HG03097 (cell line): ENCODE data around the gene UGT1A1.
"Not testable (repeated sequence)": the region's sequence is repeated elsewhere in the genome, so short reads cannot be mapped to it uniquely, and the experiment has no call there.

Experiments used
- ATAC-seq: cut with Tn5 transposase; IDR thresholded peaks from one replicate; pipeline ENCODE4 v1.9.1; 2021; ENCODE audit not compliant: unreplicated experiment, low FRiP score

Gene UGT1A1

DNA sequence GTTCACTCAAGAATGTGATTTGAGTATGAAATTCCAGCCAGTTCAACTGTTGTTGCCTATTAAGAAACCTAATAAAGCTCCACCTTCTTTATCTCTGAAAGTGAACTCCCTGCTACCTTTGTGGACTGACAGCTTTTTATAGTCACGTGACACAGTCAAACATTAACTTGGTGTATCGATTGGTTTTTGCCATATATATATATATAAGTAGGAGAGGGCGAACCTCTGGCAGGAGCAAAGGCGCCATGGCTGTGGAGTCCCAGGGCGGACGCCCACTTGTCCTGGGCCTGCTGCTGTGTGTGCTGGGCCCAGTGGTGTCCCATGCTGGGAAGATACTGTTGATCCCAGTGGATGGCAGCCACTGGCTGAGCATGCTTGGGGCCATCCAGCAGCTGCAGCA, at the start of gene UGT1A1:
TSS of gene UGT1A1 (plus strand) at position 228 of the 400 bp plus-strand sequence. CDS start at position 246, 18 bp downstream.
- ATAC-seq, result no peak

DNA sequence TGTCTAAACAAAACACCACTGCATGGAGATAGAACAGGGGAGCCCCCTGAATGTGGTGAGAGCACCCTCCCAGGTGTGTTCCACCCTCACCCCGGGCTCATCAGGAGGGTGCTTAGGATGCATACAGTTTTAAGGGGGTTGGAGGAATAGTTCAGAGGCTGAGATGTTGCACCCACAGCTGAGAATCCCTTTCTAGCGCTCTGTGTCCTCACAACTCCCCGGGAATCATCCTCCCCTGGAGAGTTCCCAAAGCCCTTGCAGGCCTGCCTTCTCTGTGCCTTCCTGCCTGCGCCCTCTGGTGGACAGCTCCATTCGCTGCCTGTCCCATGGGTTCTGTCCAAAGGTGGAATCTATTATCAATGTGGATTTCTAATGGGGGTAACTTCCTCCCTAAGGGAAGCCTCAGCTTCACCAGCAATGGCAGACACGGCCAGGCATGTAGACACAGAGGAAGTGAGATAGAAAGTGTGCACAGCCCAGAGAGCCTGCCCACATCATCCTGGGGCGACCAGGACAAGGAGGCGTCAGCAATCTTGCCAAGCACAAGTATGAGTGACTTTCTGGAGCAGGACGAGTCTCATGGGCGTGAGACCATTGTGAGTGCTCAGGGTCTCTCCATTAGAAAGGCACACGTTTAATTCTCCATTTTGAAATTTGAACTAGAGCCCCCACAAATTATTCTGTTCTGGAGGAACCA, 48.6 kb upstream of the UGT1A1 start:
- ATAC-seq, result no peak

DNA sequence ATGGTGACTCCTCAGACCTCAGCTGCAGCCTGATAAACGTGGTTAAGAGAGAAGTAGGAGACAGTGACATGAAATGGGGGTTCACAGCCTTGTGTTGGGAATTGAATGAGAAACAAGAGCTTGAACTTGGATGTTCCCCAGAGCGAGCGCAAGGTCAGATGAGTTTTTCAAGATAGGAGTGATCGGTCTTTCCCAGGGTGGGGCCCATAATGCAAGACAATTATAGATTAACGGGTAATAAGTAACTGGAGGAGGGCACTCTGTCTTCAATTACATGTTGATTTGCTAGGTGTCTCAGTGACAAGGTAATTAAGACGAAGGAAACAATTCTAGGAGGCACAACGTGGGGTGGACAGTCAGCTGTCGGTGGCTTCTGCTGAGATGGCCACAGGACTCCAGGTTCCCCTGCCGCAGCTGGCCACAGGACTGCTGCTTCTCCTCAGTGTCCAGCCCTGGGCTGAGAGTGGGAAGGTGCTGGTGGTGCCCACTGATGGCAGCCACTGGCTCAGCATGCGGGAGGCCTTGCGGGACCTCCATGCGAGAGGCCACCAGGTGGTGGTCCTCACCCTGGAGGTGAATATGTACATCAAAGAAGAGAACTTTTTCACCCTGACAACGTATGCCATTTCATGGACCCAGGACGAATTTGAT, 47.3 kb upstream of the UGT1A1 start, which contains the start of gene UGT1A5:
TSS of gene UGT1A5 (plus strand) at position 297 of the 651 bp plus-strand sequence. CDS start at position 382, 85 bp downstream.
- ATAC-seq, result no peak

DNA sequence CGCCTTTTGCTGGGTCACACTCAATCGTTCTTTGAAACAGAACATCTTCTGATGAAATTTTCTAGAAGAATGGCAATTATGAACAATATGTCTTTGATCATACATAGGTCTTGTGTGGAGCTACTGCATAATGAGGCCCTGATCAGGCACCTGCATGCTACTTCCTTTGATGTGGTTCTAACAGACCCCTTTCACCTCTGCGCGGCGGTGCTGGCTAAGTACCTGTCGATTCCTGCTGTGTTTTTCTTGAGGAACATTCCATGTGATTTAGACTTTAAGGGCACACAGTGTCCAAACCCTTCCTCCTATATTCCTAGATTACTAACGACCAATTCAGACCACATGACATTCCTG, 46.8 kb upstream of the UGT1A1 start:
- no peak for ATAC-seq

DNA sequence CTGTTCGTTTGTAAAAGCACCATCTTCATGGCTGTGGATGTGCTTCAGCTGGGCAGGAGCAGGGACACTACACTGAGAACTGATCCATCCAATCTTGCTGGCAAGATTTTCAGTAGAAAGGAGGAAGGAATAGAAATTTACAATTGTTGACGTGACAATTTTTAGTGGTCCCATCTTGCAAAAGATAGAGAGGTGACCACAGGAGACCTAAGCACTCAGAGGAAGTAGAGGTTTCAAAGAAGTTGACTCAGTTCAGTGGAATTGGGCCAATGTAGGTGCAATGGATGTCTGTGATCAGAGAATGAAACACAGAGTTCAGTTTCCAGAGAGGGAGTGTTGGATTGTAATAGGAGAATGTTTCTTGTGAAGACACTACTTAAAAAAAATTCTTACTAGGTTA, 45.9 kb upstream of the UGT1A1 start:
- no peak for ATAC-seq

DNA sequence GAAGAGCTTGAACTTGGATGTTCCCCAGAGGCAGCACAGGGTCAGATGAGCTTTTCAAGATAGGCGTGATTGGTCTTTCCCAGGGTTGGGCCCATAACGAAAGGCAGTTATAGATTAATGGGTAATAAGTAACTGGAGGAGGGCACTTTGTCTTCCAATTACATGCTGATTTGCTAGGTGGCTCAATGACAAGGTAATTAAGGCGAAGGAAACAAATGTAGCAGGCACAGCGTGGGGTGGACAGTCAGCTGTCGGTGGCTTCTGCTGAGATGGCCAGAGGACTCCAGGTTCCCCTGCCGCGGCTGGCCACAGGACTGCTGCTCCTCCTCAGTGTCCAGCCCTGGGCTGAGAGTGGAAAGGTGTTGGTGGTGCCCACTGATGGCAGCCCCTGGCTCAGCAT, 41.5 kb upstream of the UGT1A1 start, which contains the start of gene UGT1A4:
TSS of gene UGT1A4 (plus strand) at position 185 of the 400 bp plus-strand sequence. CDS start at position 270, 85 bp downstream.
- no peak for ATAC-seq

DNA sequence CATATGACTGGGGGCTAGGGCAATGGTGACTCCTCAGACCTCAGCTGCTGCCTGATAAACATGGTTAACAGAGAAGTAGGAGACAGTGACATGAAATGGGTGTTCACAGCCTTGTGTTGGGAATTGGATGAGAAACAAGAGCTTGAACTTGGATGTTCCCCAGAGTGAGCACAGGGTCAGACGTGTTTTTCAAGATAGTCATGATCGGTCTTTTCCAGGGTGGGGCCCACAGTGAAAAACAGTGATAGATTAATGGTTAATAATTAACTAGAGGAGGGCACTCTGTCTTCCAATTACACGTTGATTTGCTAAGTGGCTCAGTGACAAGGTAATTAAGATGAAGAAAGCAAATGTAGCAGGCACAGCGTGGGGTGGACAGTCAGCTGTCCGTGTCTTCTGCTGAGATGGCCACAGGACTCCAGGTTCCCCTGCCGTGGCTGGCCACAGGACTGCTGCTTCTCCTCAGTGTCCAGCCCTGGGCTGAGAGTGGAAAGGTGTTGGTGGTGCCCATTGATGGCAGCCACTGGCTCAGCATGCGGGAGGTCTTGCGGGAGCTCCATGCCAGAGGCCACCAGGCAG, 31.3 kb upstream of the UGT1A1 start, which contains the start of gene UGT1A3:
TSS of gene UGT1A3 (plus strand) at position 320 of the 579 bp plus-strand sequence. CDS start at position 405, 85 bp downstream.
- ATAC-seq, result no peak

DNA sequence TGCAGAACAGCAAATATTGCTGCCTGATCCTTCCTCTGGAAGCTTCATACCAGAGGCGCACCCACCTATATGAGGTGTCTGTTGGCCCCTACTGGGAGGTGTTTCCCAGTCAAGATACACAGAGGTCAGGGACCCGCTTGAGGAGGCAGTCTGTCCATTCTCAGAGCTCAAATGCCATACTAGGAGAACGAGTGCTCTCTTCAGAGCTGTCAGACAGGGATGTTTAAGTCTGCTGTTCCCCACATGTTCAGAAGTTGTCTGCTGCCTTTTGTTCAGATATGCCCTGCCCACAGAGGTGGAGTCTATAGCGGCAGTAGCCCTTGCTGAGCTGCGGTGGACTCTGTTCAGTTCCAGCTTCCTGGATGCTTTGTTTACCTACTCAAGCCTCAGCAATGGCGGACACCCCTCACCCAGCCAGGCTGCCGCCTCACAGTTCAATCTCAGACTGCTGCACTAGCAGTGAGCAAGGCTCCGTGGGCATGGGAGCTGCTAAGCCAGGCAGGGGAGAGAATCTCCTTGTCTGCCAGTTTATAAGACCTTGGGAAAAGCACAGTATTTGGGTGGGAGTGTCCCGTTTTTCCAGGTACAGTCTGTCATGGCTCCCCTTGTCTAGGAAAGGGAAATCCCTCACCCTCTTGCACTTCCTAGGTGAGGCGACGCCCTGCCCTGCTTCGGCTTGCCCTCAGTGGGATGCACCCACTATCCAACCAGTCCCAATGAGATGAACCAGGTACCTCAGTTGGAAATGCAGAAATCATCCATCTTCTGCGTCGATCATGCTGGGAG, 23.0 kb upstream of the UGT1A1 start:
- not testable (repeated sequence) for ATAC-seq

DNA sequence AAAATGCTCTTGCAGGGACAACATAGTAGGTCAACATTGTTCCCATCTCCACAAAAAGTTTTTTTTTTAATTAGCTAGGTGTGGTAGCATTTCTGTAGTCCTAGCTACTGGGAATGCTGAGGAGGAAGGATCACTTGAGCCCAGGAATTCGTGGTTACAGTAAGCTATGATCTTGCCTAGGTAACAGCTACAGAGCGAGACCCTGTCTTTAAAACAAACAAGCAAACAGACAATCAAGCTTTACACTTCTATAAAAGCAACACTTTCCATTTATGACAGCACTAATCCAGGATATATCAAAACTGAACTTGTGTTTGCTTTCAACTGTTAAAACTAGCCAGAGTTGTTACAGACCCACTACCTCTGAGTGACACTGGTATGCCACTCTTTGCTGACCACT, 19.2 kb upstream of the UGT1A1 start:
- no peak for ATAC-seq

DNA sequence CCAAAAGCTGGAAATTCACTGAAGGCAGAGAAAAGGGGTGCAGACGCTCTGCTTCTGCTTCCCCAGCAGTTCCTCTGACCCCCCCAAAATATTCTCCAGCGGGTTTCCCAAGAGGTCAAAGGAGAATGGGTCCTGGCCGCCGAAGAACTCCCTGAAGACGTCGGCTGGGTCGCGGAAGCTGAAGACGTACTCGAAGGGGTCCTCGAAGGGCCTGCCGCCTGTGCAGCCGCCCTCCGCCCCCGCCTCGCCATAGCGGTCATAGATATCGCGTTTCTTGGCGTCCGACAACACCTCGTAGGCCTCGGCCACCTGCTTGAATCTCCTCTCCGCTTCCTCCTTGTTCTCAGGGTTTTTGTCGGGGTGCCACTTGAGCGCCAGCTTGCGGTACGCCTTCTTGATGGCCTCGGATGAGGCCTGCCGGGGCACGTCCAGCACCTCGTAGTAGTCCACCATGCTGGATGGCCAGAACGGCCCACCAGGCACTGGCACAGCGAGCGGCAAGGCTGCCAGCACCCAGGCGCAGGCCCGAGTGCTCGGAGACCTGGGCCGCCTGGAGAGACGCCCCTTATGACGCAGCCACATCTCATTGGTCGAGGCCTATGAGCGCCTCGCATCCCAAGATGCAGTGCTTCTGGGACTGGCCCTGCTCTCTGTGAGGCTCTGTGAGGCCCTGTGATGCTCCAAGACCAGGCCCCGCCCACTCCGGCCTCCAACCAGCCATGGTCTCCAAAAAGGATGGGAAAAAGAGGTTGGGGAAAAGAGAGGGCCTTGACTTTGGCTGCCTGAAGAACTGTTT, 16.4 kb upstream of the UGT1A1 start:
- no peak for ATAC-seq

DNA sequence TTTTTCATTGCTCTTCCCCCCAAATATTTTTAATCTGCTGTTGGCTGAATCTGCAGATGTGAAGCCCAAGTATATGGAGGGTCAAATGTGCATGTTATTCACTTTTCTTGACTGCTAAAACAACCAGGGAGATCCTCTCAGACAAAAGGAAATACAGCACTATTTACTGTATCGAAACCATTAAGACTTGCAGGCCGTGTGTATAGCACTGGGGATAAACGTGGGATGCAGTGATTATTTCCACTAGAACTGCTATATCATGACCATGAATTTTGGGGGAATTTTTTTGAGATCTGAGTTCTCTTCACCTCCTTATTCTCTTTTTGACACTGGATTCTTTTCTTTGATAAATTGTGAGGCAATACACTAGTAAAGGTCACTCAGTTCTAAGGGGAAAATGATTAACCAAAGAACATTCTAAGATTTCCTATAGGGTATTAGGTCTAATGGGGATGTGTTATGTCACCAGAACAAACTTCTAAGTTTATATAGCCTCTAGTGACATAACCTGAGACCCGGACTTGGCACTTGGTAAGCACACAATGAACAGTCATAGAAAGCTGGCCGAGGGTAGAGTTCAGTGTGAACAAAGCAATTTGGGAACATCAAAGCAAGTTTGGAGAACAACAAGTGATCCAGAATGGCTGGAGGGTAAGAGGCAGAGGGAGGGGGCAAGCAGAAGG, 14.9 kb upstream of the UGT1A1 start:
- ATAC-seq, result no peak

DNA sequence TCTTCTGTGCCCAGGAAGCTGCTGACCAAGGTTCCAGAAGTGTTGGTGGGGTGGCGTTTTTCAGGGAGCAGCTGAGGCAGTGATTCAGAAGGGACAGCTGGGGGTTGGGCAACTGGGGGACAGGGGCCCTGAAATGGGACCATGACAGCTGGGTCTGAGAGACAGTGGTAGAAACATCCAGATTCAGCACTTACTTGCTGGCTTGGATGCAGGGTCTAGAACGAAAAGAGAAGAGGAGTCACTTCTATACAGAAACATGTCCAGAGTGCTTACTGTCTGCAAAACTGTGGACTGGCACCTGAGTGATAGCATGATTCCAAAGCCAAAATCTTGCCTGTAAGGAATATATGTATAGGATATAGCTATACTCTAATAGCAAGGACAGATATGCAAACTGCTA, 14.2 kb upstream of the UGT1A1 start:
- not testable (repeated sequence) for ATAC-seq

DNA sequence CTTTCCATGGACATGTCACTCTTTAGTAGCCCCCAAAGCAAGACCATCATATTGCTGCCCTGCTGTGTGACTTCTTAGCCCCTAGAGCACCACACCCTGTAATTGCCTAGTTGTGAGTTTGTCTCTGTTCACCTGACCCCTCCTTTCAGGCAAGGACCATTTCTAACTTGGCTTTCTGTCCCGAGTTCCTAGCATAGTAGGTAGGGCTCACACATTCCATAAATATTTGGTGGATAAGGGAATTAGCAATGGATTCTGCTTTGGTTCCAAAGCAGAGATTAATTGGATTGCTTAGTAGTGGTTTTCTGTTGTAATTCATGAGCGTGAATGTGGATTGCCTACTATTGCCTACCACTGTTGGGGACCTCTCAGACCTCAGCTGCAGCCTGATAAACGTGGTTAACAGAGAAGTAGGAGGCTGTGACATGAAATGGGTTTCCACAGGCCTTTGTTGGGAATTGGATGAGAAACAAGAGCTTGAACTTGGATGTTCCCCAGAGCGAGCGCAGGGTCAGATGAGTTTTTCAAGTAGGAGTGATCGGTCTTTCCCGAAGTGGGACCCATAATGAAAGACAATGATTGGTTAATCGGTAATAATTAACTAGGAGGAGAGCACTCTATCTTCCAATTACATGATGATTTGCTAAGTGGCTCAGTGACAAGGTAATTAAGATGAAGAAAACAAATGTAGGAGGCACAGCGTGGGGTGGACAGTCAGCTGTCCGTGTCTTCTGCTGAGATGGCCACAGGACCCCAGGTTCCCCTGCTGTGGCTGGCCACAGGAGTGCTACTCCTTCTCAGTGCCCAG, 13.4 kb upstream of the UGT1A1 start:
- no peak for ATAC-seq

DNA sequence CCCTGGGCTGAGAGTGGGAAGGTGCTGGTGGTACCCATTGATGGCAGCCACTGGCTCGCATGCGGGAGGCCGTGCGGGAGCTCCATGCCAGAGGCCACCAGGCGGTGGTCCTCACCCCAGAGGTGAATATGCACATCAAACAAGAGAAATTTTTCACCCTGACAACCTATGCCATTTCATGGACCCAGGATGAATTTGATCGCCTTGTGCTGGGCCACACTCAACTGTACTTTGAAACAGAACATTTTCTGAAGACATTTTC, 12.9 kb upstream of the UGT1A1 start:
- ATAC-seq, result no peak

DNA sequence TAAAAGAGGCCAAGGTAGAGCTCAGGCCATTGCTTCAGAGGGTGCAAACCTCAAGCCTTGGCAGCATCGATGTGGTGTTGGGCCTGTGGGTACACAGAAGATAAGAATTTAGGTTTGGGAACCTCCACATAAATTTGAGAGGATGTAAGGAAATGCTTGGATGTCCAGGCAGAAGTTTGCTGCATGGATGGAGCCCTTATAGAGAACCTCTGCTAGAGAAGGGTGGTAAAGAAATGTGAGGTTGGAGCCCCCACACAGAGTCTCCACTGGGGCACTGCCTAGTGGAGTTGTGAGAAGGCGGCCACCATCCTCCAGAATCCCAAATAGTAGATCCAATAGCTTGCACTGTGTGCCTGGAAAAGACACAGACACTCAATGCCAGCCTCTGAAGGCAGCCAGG, 9.4 kb upstream of the UGT1A1 start:
- not testable (repeated sequence) for ATAC-seq

DNA sequence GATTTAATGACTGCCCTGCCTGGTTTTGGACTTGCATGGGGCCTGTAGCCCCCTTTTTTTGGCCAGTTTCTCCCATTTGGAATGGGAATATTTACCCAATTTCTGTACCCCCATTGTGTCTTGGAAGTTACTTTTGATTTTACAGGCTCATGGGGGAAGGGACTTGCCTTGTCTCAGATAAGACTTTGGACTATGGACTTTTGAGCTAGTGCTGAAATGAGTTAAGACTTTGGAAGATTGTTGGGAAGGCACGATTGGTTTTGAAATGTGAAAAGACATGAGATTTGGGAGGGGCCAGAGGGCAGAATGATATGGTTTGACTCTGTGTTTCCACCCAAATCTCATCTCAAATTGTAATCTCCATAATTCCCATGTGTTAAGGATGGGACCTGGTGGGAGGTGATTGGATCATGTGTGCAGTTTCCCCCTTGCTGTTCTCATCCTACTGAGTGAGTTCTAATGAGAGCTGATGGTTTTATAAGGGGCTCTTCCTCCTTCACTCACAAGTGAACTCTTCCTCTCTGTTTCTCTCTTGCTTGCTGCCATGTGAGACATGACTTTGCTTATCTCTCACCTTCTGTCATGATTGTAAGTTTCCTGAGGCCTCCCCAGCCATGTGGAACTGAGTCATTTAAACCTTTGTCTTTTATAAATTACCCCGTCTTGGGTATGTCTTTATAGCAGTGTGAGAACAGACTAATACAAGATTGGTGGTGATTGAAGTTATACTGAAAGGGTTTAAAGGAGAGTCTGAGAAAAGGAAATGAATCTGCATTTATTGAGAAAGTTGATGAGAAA, 8.7 kb upstream of the UGT1A1 start:
- ATAC-seq, result not testable (repeated sequence)

DNA sequence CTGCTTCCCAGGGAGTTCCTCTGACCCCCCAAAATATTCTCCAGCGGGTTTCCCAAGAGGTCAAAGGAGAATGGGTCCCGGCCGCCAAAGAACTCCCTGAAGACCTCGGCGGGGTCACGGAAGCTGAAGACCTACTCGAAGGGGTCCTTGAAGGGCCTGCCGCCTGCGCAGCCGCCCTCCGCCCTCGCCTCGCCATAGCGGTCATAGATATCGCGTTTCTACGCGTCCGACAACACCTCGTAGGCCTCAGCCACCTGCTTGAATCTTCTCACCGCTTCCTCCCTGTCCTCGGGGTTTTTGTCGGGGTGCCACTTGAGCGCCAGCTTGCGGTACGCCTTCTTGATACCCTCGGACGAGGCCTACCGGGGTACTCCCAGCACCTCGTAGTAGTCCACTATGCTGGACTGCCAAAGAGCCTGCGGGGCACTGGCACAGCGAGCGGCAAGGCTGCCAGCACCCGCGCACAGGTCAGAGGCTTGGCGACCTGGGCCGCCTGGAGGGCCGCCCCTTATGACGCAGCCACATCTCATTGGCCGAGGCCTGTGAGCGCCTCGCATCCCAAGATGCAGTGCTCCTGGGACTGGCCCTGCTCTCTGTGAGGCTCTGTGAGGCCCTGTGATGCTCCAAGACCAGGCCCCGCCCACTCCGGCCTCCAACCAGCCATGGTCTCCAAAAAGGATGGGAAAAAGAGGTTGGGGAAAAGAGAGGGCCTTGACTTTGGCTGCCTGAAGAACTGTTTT, 5.0 kb upstream of the UGT1A1 start:
- no peak for ATAC-seq
